ENCODE measurements around the gene NPAS3. TPM values are rescaled to one million over a fixed set of nuclear protein-coding genes. Genes with fewer than 3 reads are reported as not detected.

The NPAS3 gene
- total and polyA plus RNA-seq, 4 donors: 0.07 to 0.09 (median 0.08) TPM; not detected in 1

DNA sequence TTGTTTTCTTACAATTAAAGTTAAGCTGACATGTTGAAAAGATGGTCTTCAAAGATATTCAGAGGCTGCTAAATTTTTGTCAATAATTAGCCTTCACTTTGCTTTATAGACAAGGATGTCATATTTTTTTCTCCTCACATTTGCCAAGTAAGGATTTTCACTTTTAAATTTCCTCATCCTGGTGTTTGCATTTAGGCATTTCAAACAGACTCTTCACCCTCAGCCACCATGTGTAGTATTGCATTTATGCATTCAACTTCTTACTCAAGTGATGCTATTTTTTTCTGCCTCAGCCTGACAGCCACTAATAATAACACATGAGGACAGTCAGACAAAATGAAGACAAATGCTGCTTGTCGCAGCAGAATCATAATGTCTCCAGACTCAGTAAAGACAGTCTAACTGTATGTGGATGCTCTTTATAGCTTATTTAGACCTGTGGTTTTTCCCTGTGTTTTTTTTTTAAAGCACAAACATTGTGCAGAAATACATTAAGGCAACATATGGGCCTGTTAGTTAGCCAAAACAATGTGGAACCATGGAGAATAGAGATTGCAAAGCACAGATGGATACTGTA lies 481.5 kb downstream of the NPAS3 start:
- Histone ChIP-seq H3K9me3 (ENCODE audit: control insufficient read depth in 4 of 4, low read length in 3 of 4) (peaks cover 0 to 2% (median 0%) of the 10 kb centered on the region in 4 donors), H3K9ac (ENCODE audit: low read depth in 1 of 2, low read length in 2 of 2) (no peak overlapping the region), H3K27ac (ENCODE audit: low read depth in 1 of 2, low read length in 2 of 2) (no peak overlapping the region), H3K4me1 (ENCODE audit: control insufficient read depth in 4 of 4, insufficient read depth in 4 of 4, low read length in 3 of 4) (no peaks in the 10 kb centered on the region), H3K27me3 (ENCODE audit: control insufficient read depth in 4 of 4, insufficient read depth in 4 of 4, low read length in 3 of 4) (no peaks in the 10 kb centered on the region), H3K36me3 (ENCODE audit: control insufficient read depth in 4 of 4, insufficient read depth in 3 of 4, low read depth in 1 of 4, low read length in 3 of 4) (no peaks in the 10 kb centered on the region), H3K4me3 (ENCODE audit: low read depth in 1 of 3, low read length in 3 of 3) (no peak overlapping the region)
- DNase-seq (ENCODE audit: low spot score): no peak
- TF ChIP-seq MAX (IDR thresholded peaks at IDR 0.05) (no peak), FOXA1 (IDR thresholded peaks at IDR 0.05) (no peak), FOXA2 (IDR thresholded peaks at IDR 0.05) (no peak), YY1 (IDR thresholded peaks at IDR 0.05) (no peak), TAF1 (conservative IDR thresholded peaks at IDR 0.05) (no peak), RAD21 (IDR thresholded peaks at IDR 0.05) (no peak), ATF3 (IDR thresholded peaks at IDR 0.05) (no peak), HNF4A (conservative IDR thresholded peaks at IDR 0.05) (no peak)
- 88% methylated on average over 1 of the region's 1 CpG for WGBS

DNA sequence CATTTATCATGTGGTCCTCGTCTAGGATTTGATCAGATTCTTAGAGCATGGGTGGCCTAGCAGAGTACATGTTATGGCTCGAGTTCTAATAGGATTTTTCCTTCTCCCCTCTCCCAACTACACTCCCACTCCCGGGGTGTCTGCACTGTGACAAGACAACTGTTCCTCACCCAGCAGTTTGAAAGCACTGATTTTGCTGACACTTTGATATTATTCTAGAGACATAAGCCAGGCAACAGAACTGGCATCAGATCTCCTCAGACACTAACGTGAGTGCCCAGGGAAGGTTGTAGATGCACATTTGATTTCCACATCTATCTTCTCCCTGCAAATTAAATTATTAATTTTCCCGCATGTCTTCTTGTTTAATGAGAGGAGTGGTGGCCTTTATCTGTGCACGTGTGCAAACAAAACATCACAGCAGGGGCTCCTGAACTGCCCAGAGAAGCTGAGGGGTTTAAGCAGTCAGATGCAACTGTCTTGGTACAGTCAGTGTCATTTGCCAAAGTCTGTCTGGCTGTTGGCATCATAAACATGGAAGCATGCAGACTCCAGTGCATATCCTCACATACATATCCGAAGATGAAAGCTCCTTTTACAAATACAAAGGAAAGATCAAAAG lies 491.8 kb downstream of the NPAS3 start:
- H3K9ac ChIP-seq (ENCODE audit: low read depth in 1 of 2, low read length in 2 of 2): no peak overlapping the region
- TF ChIP-seq RAD21 (IDR thresholded peaks at IDR 0.05): no peak
- TF ChIP-seq FOXA1 (IDR thresholded peaks at IDR 0.05): no peak
- TF ChIP-seq, protein P1, sequence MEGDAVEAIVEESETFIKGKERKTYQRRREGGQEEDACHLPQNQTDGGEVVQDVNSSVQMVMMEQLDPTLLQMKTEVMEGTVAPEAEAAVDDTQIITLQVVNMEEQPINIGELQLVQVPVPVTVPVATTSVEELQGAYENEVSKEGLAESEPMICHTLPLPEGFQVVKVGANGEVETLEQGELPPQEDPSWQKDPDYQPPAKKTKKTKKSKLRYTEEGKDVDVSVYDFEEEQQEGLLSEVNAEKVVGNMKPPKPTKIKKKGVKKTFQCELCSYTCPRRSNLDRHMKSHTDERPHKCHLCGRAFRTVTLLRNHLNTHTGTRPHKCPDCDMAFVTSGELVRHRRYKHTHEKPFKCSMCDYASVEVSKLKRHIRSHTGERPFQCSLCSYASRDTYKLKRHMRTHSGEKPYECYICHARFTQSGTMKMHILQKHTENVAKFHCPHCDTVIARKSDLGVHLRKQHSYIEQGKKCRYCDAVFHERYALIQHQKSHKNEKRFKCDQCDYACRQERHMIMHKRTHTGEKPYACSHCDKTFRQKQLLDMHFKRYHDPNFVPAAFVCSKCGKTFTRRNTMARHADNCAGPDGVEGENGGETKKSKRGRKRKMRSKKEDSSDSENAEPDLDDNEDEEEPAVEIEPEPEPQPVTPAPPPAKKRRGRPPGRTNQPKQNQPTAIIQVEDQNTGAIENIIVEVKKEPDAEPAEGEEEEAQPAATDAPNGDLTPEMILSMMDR (IDR thresholded peaks at IDR 0.05; ENCODE audit: low read depth, low read length, missing input control): no peak
- TF ChIP-seq ATF3 (IDR thresholded peaks at IDR 0.05): no peak
- TF ChIP-seq ZBTB33 (IDR thresholded peaks at IDR 0.05): no peak
- no peak for TF ChIP-seq HNF4A (conservative IDR thresholded peaks at IDR 0.05)
- TF ChIP-seq, protein P2, sequence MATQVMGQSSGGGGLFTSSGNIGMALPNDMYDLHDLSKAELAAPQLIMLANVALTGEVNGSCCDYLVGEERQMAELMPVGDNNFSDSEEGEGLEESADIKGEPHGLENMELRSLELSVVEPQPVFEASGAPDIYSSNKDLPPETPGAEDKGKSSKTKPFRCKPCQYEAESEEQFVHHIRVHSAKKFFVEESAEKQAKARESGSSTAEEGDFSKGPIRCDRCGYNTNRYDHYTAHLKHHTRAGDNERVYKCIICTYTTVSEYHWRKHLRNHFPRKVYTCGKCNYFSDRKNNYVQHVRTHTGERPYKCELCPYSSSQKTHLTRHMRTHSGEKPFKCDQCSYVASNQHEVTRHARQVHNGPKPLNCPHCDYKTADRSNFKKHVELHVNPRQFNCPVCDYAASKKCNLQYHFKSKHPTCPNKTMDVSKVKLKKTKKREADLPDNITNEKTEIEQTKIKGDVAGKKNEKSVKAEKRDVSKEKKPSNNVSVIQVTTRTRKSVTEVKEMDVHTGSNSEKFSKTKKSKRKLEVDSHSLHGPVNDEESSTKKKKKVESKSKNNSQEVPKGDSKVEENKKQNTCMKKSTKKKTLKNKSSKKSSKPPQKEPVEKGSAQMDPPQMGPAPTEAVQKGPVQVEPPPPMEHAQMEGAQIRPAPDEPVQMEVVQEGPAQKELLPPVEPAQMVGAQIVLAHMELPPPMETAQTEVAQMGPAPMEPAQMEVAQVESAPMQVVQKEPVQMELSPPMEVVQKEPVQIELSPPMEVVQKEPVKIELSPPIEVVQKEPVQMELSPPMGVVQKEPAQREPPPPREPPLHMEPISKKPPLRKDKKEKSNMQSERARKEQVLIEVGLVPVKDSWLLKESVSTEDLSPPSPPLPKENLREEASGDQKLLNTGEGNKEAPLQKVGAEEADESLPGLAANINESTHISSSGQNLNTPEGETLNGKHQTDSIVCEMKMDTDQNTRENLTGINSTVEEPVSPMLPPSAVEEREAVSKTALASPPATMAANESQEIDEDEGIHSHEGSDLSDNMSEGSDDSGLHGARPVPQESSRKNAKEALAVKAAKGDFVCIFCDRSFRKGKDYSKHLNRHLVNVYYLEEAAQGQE (IDR thresholded peaks at IDR 0.05): no peak
- no peak for TF ChIP-seq TAF1 (conservative IDR thresholded peaks at IDR 0.05)
- no peak overlapping the region for H3K27ac ChIP-seq (ENCODE audit: low read depth in 1 of 2, low read length in 2 of 2)
- 57% methylated on average over 7 of the region's 7 CpGs for WGBS
- no peaks in the 10 kb centered on the region for H3K4me1 ChIP-seq (ENCODE audit: control insufficient read depth in 4 of 4, insufficient read depth in 4 of 4, low read length in 3 of 4)
- H3K27me3 ChIP-seq (ENCODE audit: control insufficient read depth in 4 of 4, insufficient read depth in 4 of 4, low read length in 3 of 4): no peaks in the 10 kb centered on the region
- H3K36me3 ChIP-seq (ENCODE audit: control insufficient read depth in 4 of 4, insufficient read depth in 3 of 4, low read depth in 1 of 4, low read length in 3 of 4): no peaks in the 10 kb centered on the region
- H3K4me3 ChIP-seq (ENCODE audit: low read depth in 1 of 3, low read length in 3 of 3): no peak overlapping the region
- no peaks in the 10 kb centered on the region for H3K9me3 ChIP-seq (ENCODE audit: control insufficient read depth in 4 of 4, low read length in 3 of 4)
- no peak for DNase-seq (ENCODE audit: low spot score)

Data from liver (tissue), 9 donors.